Neural cell (in vitro differentiated cells): ENCODE results near the gene CCR7. TPM values are rescaled to one million over a fixed set of nuclear protein-coding genes. Genes with fewer than 3 reads are reported as not detected.
"Not testable (repeated sequence)": the region's sequence is repeated elsewhere in the genome, so short reads cannot be mapped to it uniquely, and the experiment has no call there.

Source experiments
- H2AFZ ChIP-seq: fragments of 200-600, 300-800 bp; sonication (generic), shearing (Covaris generic); 2 replicates; pipeline ENCODE4 v1.6.0; 2014; ENCODE audit warnings: low read depth, mild to moderate bottlenecking, antibody characterized with exemption, low read length, moderate library complexity
- H3F3A ChIP-seq: fragments of 200-600 bp; shearing (Covaris generic); 2 replicates; pipeline ENCODE4 v1.6.1; 2016; ENCODE audit warnings: mild to moderate bottlenecking, moderate library complexity, mixed read lengths, antibody characterized with exemption, low read length; ENCODE audit not compliant: insufficient read depth, poor library complexity, severe bottlenecking
- H3K27ac ChIP-seq: fragments of 200-600, 300-800 bp; sonication (generic), shearing (Covaris generic); 2 replicates; pipeline ENCODE4 v1.5.1; 2014; ENCODE audit warnings: mild to moderate bottlenecking, low read length, moderate library complexity
- H3K27me3 ChIP-seq: fragments of 300-800, 200-600 bp; sonication (generic), shearing (Covaris generic); 2 replicates; pipeline ENCODE4 v1.6.0; 2014; ENCODE audit warnings: mild to moderate bottlenecking, low read depth, low read length, moderate library complexity; ENCODE audit not compliant: insufficient read depth
- H3K36me3 ChIP-seq: fragments of 300-800, 200-600 bp; sonication (generic), shearing (Covaris generic); 2 replicates; pipeline ENCODE4 v1.5.1; 2014; ENCODE audit warnings: mild to moderate bottlenecking, antibody characterized with exemption, low read length, moderate library complexity; ENCODE audit not compliant: insufficient read depth
- H3K4me2 ChIP-seq: fragments of 300-800, 200-600 bp; sonication (generic), shearing (Covaris generic); 2 replicates; pipeline ENCODE4 v1.6.0; 2014; ENCODE audit warnings: mild to moderate bottlenecking, low read length
- H3K4me3 ChIP-seq: fragments of 300-800, 200-600 bp; sonication (generic), shearing (Covaris generic); 2 replicates; pipeline ENCODE4 v1.5.1; 2014; ENCODE audit warnings: mild to moderate bottlenecking, low read length, moderate library complexity
- H3K79me2 ChIP-seq: fragments of 200-600 bp; shearing (Covaris generic); replicated peaks from 2 replicates; pipeline ENCODE4 v1.6.0; 2014; ENCODE audit warnings: mild to moderate bottlenecking, low read length, moderate library complexity; ENCODE audit not compliant: insufficient read depth
- H3K9ac ChIP-seq: fragments of 300-800, 200-600 bp; sonication (generic), shearing (Covaris generic); 2 replicates; pipeline ENCODE4 v1.6.1; 2016; ENCODE audit warnings: mild to moderate bottlenecking, low read length, mixed read lengths
- H3K9me2 ChIP-seq: fragments of 200-600 bp; shearing (Covaris generic); 2 replicates; pipeline ENCODE4 v1.6.1; 2016; ENCODE audit warnings: mild to moderate bottlenecking, low read length, mixed read lengths; ENCODE audit not compliant: insufficient read depth
- H3K9me3 ChIP-seq: fragments of 200-600, 300-800 bp; sonication (generic), shearing (Covaris generic); 2 replicates; pipeline ENCODE4 v1.6.1; 2016; ENCODE audit warnings: mild to moderate bottlenecking, mixed run types, low read length, moderate library complexity, mixed read lengths
- H4K20me1 ChIP-seq: fragments of 200-600 bp; shearing (Covaris generic); 2 replicates; pipeline ENCODE4 v1.6.1; 2016; ENCODE audit warnings: mild to moderate bottlenecking, mixed run types; ENCODE audit not compliant: insufficient read depth
- CTCF ChIP-seq: fragments of 450-650 bp; IDR thresholded peaks from 2 replicates; pipeline ENCODE4 v1.5.1; 2014; ENCODE audit warnings: antibody characterized with exemption, mild to moderate bottlenecking, moderate library complexity; ENCODE audit not compliant: poor library complexity, severe bottlenecking
- EP300 ChIP-seq: fragments of 450-650 bp; conservative IDR thresholded peaks from 2 replicates; pipeline ENCODE4 v1.6.1; 2014; ENCODE audit warnings: antibody characterized with exemption, mild to moderate bottlenecking, moderate library complexity; ENCODE audit not compliant: poor library complexity, severe bottlenecking
- EZH2 ChIP-seq: fragments of 200-600, 300-800 bp; shearing (Covaris generic), sonication (generic); IDR thresholded peaks from 2 replicates; pipeline ENCODE4 v1.6.1; 2014; ENCODE audit warnings: antibody characterized with exemption, low read length, borderline replicate concordance, mild to moderate bottlenecking; ENCODE audit not compliant: insufficient read depth, poor library complexity, severe bottlenecking
- MXI1 ChIP-seq: fragments of 450-650 bp; conservative IDR thresholded peaks from 2 replicates; pipeline ENCODE4 v1.6.1; 2014; ENCODE audit warnings: antibody characterized with exemption, mild to moderate bottlenecking; ENCODE audit not compliant: poor library complexity, severe bottlenecking
- POLR2AphosphoS5 ChIP-seq: IDR thresholded peaks from 2 replicates; pipeline ENCODE4 v1.6.1; 2012
- RAD21 ChIP-seq: fragments of 450-650 bp; conservative IDR thresholded peaks from 2 replicates; pipeline ENCODE4 v1.6.1; 2014; ENCODE audit warnings: antibody characterized with exemption, mild to moderate bottlenecking, moderate library complexity
- REST ChIP-seq: IDR thresholded peaks from 2 replicates; pipeline ENCODE4 v1.6.1; 2012; ENCODE audit warnings: borderline replicate concordance
- SMC3 ChIP-seq: fragments of 450-650 bp; conservative IDR thresholded peaks from 2 replicates; pipeline ENCODE4 v1.6.1; 2014; ENCODE audit warnings: antibody characterized with exemption, mild to moderate bottlenecking, moderate library complexity; ENCODE audit not compliant: poor library complexity
- TAF1 ChIP-seq: IDR thresholded peaks from 2 replicates; pipeline ENCODE4 v1.6.1; 2012; ENCODE audit warnings: low read depth
- polyA plus RNA-seq: library from polyadenylated mRNA; depleted of rRNA; stranded (reverse); fragments of >200 nt; gene quantifications from 2 replicates; pipeline ENCODE4 v1.2.3, GENCODE V29; 2014

CCR7 gene
- polyA plus RNA-seq, 1 donor from 2014 or later = not detected

GRCh38 chr17:40574292-40574691 lies 9.0 kb upstream of the CCR7 start:
- Histone ChIP-seq H3K9me2 (no peaks in the 10 kb centered on the region), H3K27me3 (no peaks in the 10 kb centered on the region), H3K9me3 (no peaks in the 10 kb centered on the region), H3K4me3 (no peak overlapping the region), H3K27ac (no peak overlapping the region), H4K20me1 (no peaks in the 10 kb centered on the region), H3F3A (no peaks in the 10 kb centered on the region), H3K79me2 (no peaks in the 10 kb centered on the region), H2AFZ (no peak overlapping the region), H3K9ac (no peak overlapping the region), H3K36me3 (no peaks in the 10 kb centered on the region), H3K4me2 (no peak overlapping the region)
- no peak for TF ChIP-seq POLR2AphosphoS5
- no peak for TF ChIP-seq EP300
- TF ChIP-seq TAF1 = no peak
- TF ChIP-seq RAD21 = no peak
- no peak for TF ChIP-seq MXI1
- TF ChIP-seq EZH2 = no peak
- TF ChIP-seq REST = no peak
- TF ChIP-seq SMC3 = no peak
- TF ChIP-seq CTCF = no peak

- not testable (repeated sequence) for H3K27ac ChIP-seq, H3K4me3 ChIP-seq, H3K36me3 ChIP-seq, H3K27me3 ChIP-seq, H3K9me2 ChIP-seq, H3K9ac ChIP-seq, H3F3A ChIP-seq, H2AFZ ChIP-seq, H4K20me1 ChIP-seq, H3K9me3 ChIP-seq, H3K79me2 ChIP-seq, H3K4me2 ChIP-seq
Observed at GRCh38 chr17:40572245-40572993, 7.1 kb upstream of the CCR7 start.
